T1000 (cell line): ENCODE data around the gene YARS2.
"Not testable (repeated sequence)": the region's sequence is repeated elsewhere in the genome, so short reads cannot be mapped to it uniquely, and the experiment has no call there.

Source experiments
- DNase-seq: peaks from one replicate; lab custom pipeline; 2025; ENCODE audit warnings: mixed read lengths; lab: John Stamatoyannopoulos, UW

Gene YARS2

DNA sequence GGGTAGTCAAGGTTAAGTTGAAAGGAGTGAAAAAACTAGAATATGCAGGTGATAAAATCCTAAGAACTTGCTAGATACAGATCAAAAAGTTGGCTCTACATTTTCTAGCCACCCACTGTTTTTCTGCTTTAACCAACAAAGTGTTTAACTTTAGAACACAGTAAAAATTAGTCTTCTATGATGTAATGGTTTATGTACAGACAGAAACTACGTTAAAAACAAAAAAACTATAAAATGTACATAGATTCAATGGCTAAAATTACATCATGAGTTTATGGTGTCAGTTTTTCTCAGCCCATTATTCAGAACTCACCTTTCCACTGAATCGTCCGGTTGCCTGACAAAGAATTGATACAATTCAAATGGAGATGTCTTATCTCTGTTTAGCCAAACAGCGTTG lies 2.1 kb downstream of the YARS2 start:
- DNase-seq, result no peak

GRCh38 chr12:32743264-32743663 lies 12.4 kb downstream of the YARS2 start:
- DNase-seq, result no peak

DNA sequence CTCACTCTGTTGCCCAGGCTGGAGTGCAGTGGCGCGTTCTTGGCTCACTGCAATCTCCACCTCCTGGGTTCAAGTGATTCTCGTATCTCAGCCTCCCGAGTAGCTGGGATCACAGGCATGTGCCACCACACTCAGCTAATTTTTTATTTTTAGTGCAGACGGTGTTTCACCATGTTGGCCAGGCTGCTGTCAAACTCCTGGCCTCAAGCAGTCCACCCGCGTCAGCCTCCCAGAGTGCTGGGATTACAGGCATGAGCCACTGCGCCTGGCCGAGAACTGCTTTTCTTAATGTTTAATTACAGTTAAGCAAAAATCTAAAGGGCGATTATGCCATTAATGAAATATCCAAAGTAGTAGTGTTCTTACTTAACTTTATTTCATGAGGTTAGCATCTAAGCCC lies 13.6 kb downstream of the YARS2 start:
- no peak for DNase-seq

DNA sequence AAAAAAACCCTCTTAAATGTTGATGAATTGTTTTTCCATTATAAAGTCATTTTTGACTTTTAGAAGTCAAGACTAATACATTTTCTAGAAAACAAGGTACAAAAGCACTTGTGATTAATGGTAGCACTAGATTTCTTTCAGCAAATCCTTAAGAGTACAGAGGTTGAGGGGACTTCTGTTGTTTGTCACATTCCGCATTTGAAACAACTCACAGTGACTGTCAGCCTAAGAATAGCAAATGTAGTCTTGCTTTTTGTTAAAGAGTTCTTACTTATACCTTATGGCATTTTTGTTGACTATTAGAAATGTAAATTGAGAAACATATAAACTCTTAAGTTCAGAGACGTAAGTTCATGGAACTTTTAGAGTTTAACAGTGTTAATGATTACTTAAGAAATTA lies 16.4 kb downstream of the YARS2 start:
- DNase-seq, result no peak

DNA sequence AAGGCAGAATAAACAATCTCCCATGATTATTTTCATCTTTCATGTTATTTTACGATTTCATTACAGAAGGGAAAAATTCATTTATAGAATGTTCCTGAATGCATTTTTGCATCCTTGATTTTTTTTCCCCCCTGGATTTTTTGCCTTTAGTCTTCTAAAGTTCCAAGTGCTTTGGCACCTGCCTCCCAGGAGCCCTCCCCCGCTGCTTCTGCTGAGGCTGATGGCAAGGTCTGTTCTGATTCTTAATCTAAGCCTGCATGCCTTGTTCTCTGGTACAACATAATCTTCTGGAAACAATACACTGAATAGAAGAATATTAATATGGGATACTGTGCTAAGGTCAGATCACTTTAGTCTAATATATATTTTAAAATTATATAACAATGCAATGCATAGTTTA lies 18.0 kb downstream of the YARS2 start:
- DNase-seq, result no peak

DNA sequence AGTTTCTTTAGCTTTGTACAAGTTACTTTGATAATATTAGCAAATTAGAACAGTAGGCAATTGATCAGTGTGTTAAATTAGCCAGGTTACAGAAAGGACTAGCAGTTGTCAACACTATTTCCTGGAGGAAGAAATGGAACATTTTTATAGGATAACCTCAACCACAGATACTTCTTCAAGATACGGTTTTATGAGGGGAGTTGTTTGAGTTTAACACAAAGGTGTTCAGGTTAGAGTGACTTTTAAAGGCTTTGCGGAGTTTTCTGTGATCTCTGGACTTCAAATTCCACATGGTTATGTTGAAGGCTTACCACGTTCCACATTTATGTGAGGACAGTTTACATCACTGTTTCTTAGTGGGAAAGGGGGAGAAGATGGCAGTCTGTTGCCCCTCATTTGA lies 19.3 kb downstream of the YARS2 start:
- no peak for DNase-seq

GRCh38 chr12:32734952-32735351 lies 20.7 kb downstream of the YARS2 start:
- no peak for DNase-seq

DNA sequence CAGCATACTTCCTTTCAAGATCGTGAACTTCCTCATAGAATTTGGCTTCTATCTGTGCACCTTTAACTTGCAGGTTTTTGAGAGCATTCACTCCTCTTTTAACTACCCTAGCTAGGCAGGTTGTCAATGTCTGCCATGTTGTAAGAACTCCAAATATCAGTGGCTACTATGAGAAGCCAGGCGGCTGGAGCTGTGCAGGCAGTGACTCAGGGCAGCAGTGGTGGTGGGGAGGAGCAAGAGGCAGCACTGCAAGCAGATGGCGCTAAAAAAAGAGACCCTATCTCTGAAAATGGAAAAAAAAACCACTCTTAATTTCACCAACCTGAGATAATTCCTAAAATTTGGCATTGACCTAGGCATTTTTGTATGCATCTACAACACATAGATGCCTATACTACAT lies 28.5 kb downstream of the YARS2 start:
- no peak for DNase-seq

DNA sequence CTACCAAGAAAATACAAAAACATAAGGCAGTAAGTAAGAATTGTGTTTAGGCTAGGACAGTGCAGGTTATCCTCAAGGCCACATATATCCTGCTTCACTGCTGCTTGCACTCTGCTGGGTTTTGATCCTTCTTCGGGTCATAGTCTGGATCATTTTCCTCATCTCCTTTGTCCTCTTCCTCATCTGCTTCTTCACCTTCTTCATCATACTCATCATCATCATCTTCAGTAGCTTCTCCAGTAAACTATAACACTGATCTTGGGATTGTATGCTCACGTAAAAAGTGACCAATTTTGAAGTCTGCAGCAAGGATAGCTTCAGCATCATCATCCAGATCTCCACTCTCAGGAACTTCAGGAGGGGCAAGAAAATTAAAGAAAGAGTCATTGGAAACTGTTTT lies 29.4 kb downstream of the YARS2 start:
- no peak for DNase-seq

- not testable (repeated sequence) for DNase-seq
Measured at GRCh38 chr12:32725308-32725707, 30.4 kb downstream of the YARS2 start.

GRCh38 chr12:32718926-32719325 lies 36.8 kb downstream of the YARS2 start:
- no peak for DNase-seq

GRCh38 chr12:32714772-32715171 lies 40.9 kb downstream of the YARS2 start:
- DNase-seq, result no peak

DNA sequence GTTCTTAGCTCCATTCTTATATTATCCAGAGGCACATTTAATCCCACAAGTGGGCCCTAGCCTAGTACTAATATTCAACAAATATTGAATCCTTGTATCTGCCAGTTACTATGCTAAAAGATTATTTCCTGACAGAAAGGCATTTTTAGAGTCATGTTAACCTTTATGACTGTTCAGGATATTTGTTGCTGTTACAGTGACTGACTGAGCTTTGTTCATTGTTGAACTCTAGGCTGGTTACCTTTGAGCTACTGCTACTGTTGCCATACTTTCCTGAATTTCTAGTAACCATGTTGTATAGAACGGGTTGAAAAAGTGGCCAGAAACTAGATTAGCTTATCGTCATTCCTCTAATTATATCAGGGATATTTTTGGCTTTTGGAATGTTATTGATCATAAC lies 46.8 kb downstream of the YARS2 start:
- no peak for DNase-seq

DNA sequence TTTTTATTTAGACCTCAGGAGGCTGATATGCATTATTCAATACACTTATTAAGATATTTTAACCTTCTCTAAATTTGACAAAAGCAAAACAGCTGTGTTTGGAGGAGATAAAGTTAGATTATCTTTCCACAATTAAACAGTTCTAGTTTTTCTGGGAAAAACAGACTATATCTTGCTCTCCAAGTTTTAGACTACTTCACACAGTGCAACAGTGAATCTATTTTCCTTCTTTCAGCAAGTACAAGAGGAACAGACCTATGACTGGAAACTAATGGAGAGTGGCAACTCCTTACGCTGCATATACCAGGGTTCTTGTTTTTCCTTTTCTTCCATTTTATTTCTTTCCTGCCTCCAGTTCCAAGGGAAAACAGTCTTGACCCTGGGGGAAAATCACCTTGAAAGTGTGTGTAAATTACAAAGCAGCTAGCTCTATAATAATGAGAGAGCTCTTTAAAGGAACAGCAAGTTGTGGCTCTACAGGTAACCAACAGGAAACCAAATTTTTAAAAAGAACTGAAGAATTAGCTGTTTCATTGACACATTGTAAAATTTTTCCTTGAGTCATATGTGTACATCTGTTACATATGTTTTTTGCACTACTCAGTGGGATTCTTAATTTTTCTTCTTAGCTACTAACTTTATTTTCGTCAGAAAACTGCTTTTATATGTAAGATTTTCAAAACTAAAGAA lies 49.2 kb downstream of the YARS2 start:
- no peak for DNase-seq

- no peak for DNase-seq
Measured at GRCh38 chr12:32705783-32706182, 49.9 kb downstream of the YARS2 start.

DNA sequence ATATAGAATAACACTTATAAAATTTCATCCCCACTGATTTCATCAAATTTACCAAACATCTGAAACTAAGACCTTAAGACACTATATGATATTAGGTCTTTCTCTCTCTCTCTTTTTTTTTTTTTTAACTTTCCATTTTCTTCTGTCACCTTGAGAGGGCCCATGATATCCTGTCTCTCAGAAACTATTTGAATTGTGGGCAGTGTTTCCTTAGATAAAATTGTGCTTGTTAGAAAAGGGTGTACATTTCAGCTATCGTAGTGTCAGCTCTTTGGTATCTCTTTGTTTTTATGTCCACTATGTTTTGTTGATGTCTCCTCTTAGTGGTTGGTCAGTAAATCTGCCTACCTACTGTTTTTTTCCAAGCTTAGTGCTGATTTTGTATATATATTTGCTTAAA lies 52.8 kb downstream of the YARS2 start:
- no peak for DNase-seq

DNA sequence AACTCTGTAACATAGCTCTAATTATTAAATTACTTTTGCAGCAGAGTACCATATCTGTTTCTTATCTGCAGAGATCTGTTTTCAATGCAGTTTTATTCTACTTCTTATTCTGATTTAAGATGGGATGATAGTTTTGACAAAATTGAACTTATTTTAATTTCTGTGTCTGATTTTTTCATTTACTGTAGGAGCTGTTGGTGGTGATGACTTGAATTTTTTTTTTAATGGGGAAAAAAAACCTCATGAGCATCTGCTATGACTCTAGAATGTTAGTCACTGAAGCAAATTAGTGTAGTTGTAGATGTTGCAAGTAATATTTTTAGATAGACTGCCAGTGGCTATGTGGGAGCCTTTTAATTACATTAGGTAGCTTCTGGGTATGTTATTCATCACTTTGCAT lies 53.2 kb downstream of the YARS2 start:
- no peak for DNase-seq

GRCh38 chr12:32699437-32699836 lies 56.3 kb downstream of the YARS2 start:
- DNase-seq, result not testable (repeated sequence)

- no peak for DNase-seq
Measured at GRCh38 chr12:32698285-32698684, 57.4 kb downstream of the YARS2 start.

DNA sequence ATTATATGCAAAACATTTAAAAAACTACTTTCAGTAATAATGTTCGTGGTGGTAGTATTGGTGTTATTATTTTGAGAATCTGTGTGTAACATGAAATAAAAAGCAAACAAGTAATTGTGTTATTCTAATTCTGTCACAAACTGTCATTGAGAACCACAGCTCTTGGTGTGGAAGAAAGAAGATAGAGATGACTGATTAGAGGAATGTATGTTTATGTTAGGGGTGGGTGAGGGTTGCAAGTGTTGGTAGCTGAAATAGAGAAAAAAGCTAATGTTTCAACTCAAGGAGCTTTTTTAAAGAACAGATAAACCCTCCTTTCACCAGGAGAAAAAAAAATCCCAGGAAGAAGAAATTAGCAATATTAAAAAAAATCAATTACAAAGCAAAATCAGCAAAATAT lies 58.3 kb downstream of the YARS2 start:
- DNase-seq, result no peak
